GM19239 (cell line): ENCODE data around the gene RERE.
"Not testable (repeated sequence)": the region's sequence is repeated elsewhere in the genome, so short reads cannot be mapped to it uniquely, and the experiment has no call there.

Source experiments
- DNase-seq: peaks from one replicate; pipeline ENCODE4 v3.0.0; 2011; ENCODE audit warnings: low spot score; ENCODE audit not compliant: insufficient read length
- FAIRE-seq: peaks from 2 replicates; lab custom pipeline; 2011; peaks lifted over from hg19 to GRCh38; lab: Jason Lieb, UNC

Gene RERE

GRCh38 chr1:8728464-8728863 lies 89.0 kb downstream of the RERE start:
- DNase-seq = no peak
- no peak for FAIRE-seq

- no peak for DNase-seq
These were observed 89.6 kb downstream of the RERE start for GRCh38 chr1:8727809-8728213.

GRCh38 chr1:8727316-8727715 lies 90.1 kb downstream of the RERE start:
- not testable (repeated sequence) for FAIRE-seq

More at GRCh38 chr1:8727809-8728213, 89.6 kb downstream of the RERE start:
- FAIRE-seq = no peak

DNA sequence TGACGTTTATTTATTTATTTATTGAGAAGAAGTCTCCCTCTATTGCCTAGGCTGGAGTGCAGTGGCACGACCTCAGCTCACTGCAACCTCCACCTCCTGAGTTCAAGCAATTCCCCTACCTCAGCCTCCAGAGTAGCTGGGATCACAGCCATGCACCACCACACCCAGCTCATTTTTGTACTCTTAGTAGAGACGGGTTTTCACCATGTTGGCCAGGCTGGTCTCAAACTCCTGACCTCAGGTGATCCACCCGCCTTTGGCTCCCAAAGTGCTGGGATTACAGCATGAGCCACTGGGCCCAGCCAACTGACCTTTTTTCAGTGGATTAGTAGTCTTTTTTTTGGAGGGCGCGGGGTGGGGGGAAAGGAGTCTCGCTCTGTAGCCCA lies 90.6 kb downstream of the RERE start:
- FAIRE-seq, DNase-seq: not testable (repeated sequence)

More at GRCh38 chr1:8727316-8727715, 90.1 kb downstream of the RERE start:
- DNase-seq = not testable (repeated sequence)

- FAIRE-seq = no peak
- no peak for DNase-seq
These were observed 94.4 kb downstream of the RERE start for GRCh38 chr1:8723010-8723409.

GRCh38 chr1:8722366-8722765 lies 95.1 kb downstream of the RERE start:
- FAIRE-seq = peak; percentile 52

GRCh38 chr1:8721679-8722324 lies 95.6 kb downstream of the RERE start:
- FAIRE-seq (no peak), DNase-seq (no peak)

More at GRCh38 chr1:8722366-8722765, 95.1 kb downstream of the RERE start:
- no peak for DNase-seq

DNA sequence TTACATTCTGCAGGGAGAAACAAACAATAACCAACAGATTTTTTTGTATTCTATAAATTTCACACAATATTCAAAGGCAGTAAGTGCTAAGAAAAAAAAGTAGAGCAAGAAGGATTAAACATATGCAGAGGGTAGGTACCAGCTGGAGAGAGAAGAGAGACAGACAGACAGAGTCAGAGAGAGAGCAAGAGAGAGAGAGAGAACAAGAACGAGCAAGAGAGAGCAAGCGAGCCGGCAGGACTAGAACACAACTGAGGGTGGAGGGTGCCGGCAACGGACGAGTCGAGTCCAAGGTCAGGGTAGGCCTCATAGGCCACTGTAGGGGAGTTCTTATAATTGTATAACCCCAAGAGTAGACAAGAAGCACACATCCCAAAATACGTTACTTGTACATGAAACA lies 97.1 kb downstream of the RERE start:
- no peak for FAIRE-seq
- no peak for DNase-seq

- FAIRE-seq = no peak
- DNase-seq = no peak
These were observed 98.5 kb downstream of the RERE start for GRCh38 chr1:8718850-8719361.

DNA sequence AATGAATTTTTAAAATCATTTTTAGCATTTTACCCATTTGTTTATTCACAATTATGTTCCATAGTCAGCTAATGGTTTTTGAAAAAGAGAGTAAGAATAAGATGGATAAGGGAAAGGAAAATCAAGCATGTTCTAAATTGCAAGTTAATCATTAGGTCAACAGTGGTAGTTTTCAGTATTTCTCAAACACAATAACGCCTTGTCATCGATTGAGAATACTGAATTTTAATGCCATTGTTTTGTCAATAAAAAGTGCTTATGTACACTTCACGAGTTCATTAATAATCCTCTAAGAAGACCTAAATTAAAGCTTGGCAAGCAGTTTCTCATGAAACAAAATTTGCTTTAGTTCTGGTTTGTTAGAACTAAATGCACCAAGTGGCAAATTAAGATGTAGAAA lies 100.3 kb downstream of the RERE start:
- FAIRE-seq = no peak

DNA sequence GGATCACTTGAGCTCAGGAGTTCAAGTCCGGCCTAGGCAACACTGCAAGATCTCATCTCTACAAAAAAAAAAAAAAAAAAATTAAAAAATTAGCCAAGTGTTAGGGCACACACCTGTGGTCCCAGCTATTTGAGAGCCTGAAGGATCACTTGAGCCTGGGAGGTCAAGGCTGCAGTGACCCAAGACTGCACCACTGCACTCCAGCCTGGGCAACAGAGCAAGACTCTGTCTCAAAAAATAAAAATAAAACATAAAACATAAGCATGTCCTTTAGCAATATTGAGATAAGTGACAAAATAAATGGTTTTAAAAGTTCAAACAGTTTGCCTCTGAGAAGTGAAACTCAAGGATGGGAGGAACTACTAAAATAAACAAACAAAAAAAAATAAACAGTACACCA lies 101.2 kb downstream of the RERE start:
- FAIRE-seq = no peak
- no peak for DNase-seq

More for the DNA sequence above, 100.3 kb downstream of the RERE start:
- DNase-seq = no peak

- FAIRE-seq (peak; percentile 8), DNase-seq (no peak)
These were observed 103.3 kb downstream of the RERE start for GRCh38 chr1:8714173-8714572.

GRCh38 chr1:8712413-8713231 lies 104.8 kb downstream of the RERE start:
- DNase-seq = no peak
- peak; percentile 86 for FAIRE-seq

- DNase-seq (no peak), FAIRE-seq (peak; percentile 31)
These were observed 105.5 kb downstream of the RERE start for GRCh38 chr1:8711873-8712412.

DNA sequence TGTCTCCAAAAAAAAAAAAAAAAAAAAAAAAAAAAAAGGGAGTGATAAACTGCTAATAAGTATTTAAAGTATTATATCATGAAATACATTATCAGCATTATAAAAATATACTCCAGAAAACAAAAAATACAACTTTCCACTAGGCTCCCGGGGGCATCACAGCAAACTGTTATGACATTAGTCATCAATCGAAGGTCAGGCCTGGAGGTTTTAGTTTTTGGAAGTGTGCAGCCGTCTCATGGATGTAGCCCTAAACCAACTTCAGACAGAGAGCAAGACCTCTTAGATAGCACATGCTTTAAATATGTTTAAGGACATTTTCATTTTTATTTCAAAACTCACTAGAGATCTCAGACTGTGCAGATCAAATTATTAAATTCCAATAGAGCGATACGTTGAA lies 106.3 kb downstream of the RERE start:
- DNase-seq (no peak), FAIRE-seq (no peak)

- DNase-seq (no peak), FAIRE-seq (no peak)
These were observed 109.2 kb downstream of the RERE start for GRCh38 chr1:8708259-8708658.

GRCh38 chr1:8706995-8707396 lies 110.4 kb downstream of the RERE start:
- DNase-seq = no peak
- FAIRE-seq = peak; percentile 55

GRCh38 chr1:8706291-8706690 lies 111.1 kb downstream of the RERE start:
- DNase-seq (no peak), FAIRE-seq (no peak)

DNA sequence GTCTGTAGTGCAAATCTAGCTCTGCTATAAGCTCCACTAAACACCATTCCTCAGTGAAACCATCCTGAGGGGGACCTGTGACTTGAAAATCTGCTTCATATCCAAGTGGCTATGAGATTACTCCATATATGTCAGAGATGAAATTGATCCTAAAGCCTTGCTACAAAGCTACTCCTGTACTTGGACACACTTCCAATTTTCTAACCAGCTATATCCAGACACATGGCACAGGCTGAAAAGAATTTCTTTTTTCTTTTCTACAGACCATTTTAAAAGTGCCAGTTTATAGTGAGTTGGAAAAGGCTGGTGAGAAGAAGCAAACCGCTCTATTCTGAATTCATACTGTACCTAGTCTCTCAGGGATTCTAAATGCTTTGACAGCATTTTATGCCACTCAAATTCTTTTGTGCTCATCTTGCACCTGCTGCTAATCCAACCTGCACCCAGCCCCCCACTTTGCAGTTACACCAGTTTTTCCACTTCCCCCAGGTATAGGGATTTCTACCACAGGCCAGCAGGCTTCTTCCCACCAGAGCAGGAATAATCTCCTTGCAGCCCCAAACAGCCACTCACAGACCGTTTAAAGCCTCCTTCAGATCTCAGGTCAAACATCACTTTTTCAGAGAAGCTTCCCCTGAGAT lies 112.5 kb downstream of the RERE start:
- FAIRE-seq (no peak), DNase-seq (no peak)
